Measurements from ENCODE around the gene TRIM56. TPM values are rescaled to one million over a fixed set of nuclear protein-coding genes. Genes with fewer than 3 reads are reported as not detected.
A peak's percentile ranks its signal among the peaks of the same experiment; 100 is the strongest.
"Not testable (repeated sequence)": the region's sequence is repeated elsewhere in the genome, so short reads cannot be mapped to it uniquely, and the experiment has no call there.

The TRIM56 gene
- total and polyA plus RNA-seq, 4 experiments from 2014 or later = 2.8 to 81.1 (median 47.8) TPM

- CTCF ChIA-PET (ENCODE audit: partially characterized antibody) = no interaction called here
- DNase-seq = no peak
- Histone ChIP-seq H3K4me1 (ENCODE audit: insufficient read depth, low read length) (no peaks in the 10 kb centered on the region), H3K4me3 (ENCODE audit: low read length in 2 of 2) (no peak overlapping the region), H3K27me3 (ENCODE audit: insufficient read depth, low read length) (peaks cover 4% of the 10 kb centered on the region), H3K36me3 (ENCODE audit: insufficient read depth, low read length) (no peaks in the 10 kb centered on the region), H3K27ac (ENCODE audit: low read depth, low read length) (no peak overlapping the region), H3K9me3 (ENCODE audit: control insufficient read depth in 1 of 2, low read length in 2 of 2) (no peaks in the 10 kb centered on the region)
- POLR2A ChIA-PET (ENCODE audit: partially characterized antibody) = no interaction called here
- Mint-ChIP-seq H3K9me3 (no peaks in the 10 kb centered on the region), H3K36me3 (no peaks in the 10 kb centered on the region), H3K27me3 (peaks cover 34 to 44% of the 10 kb centered on the region in 2 donors), H3K4me3 (no peak overlapping the region), H3K4me1 (peaks cover 2 to 14% (median 6%) of the 10 kb centered on the region in 4 donors), H3K27ac (no peak overlapping the region)
- intact Hi-C loops (cut with micrococcal nuclease) = no loop called here
Observed at GRCh38 chr7:101118856-101119255, 33.6 kb downstream of the TRIM56 start.

DNA sequence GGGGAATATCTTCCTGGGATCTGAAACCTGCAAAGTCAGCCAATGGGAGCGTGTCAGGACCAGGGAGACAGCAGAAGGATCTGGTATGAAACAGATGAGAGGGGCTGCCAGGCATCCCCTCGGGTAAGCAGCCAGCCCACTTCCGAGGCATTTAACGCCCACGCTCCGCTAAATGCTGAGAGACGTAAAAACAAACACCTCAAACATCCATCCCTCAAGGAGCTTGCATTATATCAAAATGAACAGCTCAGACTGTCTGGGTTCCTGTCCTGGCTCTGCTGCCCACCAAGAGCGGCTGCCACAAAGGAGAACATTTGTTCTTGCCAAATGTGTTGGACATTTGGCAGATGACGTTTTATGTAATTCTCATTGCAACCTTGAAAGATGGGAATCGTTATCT is 34.6 kb downstream of the TRIM56 start:
- no peak overlapping the region for H3K27ac ChIP-seq (ENCODE audit: low read depth, low read length)
- no peak overlapping the region for H3K4me3 ChIP-seq (ENCODE audit: low read length in 2 of 2)
- no peak for DNase-seq
- CTCF ChIA-PET (ENCODE audit: partially characterized antibody) = no interaction called here
- Mint-ChIP-seq H3K4me1 (peaks cover 4 to 20% (median 10%) of the 10 kb centered on the region in 4 donors), H3K36me3 (no peaks in the 10 kb centered on the region), H3K27ac (no peak overlapping the region), H3K27me3 (peaks cover 39 to 49% of the 10 kb centered on the region in 2 donors), H3K4me3 (no peak overlapping the region), H3K9me3 (no peaks in the 10 kb centered on the region)
- no peaks in the 10 kb centered on the region for H3K36me3 ChIP-seq (ENCODE audit: insufficient read depth, low read length)
- intact Hi-C loops (cut with micrococcal nuclease) = no loop called here
- no peaks in the 10 kb centered on the region for H3K9me3 ChIP-seq (ENCODE audit: control insufficient read depth in 1 of 2, low read length in 2 of 2)
- peaks cover 4% of the 10 kb centered on the region for H3K27me3 ChIP-seq (ENCODE audit: insufficient read depth, low read length)
- H3K4me1 ChIP-seq (ENCODE audit: insufficient read depth, low read length) = peaks cover 5% of the 10 kb centered on the region
- POLR2A ChIA-PET (ENCODE audit: partially characterized antibody) = no interaction called here

GRCh38 chr7:101120315-101120714 is 35.0 kb downstream of the TRIM56 start:
- intact Hi-C loops (cut with micrococcal nuclease) = no loop called here
- H3K4me1 Mint-ChIP-seq = peaks cover 4 to 24% (median 12%) of the 10 kb centered on the region in 4 donors
- ChIA-PET CTCF (ENCODE audit: partially characterized antibody) (no interaction called here), POLR2A (ENCODE audit: partially characterized antibody) (no interaction called here)
- Histone ChIP-seq H3K36me3 (ENCODE audit: insufficient read depth, low read length) (no peaks in the 10 kb centered on the region), H3K27me3 (ENCODE audit: insufficient read depth, low read length) (peaks cover 4% of the 10 kb centered on the region), H3K9me3 (ENCODE audit: control insufficient read depth in 1 of 2, low read length in 2 of 2) (no peaks in the 10 kb centered on the region), H3K27ac (ENCODE audit: low read depth, low read length) (no peak overlapping the region), H3K4me1 (ENCODE audit: insufficient read depth, low read length) (peaks cover 6% of the 10 kb centered on the region), H3K4me3 (ENCODE audit: low read length in 2 of 2) (no peak overlapping the region)
- peaks cover 40 to 52% of the 10 kb centered on the region in 2 donors for H3K27me3 Mint-ChIP-seq
- no peak overlapping the region for H3K4me3 Mint-ChIP-seq
- H3K36me3 Mint-ChIP-seq = no peaks in the 10 kb centered on the region
- no peak overlapping the region for H3K27ac Mint-ChIP-seq
- DNase-seq = no peak
- no peaks in the 10 kb centered on the region for H3K9me3 Mint-ChIP-seq

GRCh38 chr7:101121631-101121990 is 36.3 kb downstream of the TRIM56 start:
- H3K9me3 Mint-ChIP-seq; H3K27ac Mint-ChIP-seq; CTCF ChIA-PET (ENCODE audit: partially characterized antibody); intact Hi-C loops (cut with micrococcal nuclease); H3K36me3 ChIP-seq (ENCODE audit: insufficient read depth, low read length); H3K4me3 ChIP-seq (ENCODE audit: low read length in 2 of 2); H3K27ac ChIP-seq (ENCODE audit: low read depth, low read length); H3K27me3 ChIP-seq (ENCODE audit: insufficient read depth, low read length); POLR2A ChIA-PET (ENCODE audit: partially characterized antibody); H3K9me3 ChIP-seq (ENCODE audit: control insufficient read depth in 1 of 2, low read length in 2 of 2); DNase-seq; H3K36me3 Mint-ChIP-seq: not testable (repeated sequence)
- Mint-ChIP-seq H3K4me1 (peaks cover 9 to 37% (median 21%) of the 10 kb centered on the region in 4 donors), H3K27me3 (peaks cover 45 to 59% of the 10 kb centered on the region in 2 donors), H3K4me3 (peak overlapping the region in 2 of 8 donors; percentile 32 to 49)
- peaks cover 14% of the 10 kb centered on the region for H3K4me1 ChIP-seq (ENCODE audit: insufficient read depth, low read length)

- DNase-seq = no peak
- H3K4me3 Mint-ChIP-seq = peak overlapping the region in 5 of 8 donors; percentile 15 to 49 (median 31)
- Histone ChIP-seq H3K4me1 (ENCODE audit: insufficient read depth, low read length) (peaks cover 21% of the 10 kb centered on the region), H3K9me3 (ENCODE audit: control insufficient read depth in 1 of 2, low read length in 2 of 2) (no peaks in the 10 kb centered on the region), H3K4me3 (ENCODE audit: low read length in 2 of 2) (no peak overlapping the region), H3K27ac (ENCODE audit: low read depth, low read length) (no peak overlapping the region), H3K27me3 (ENCODE audit: insufficient read depth, low read length) (peaks cover 4% of the 10 kb centered on the region), H3K36me3 (ENCODE audit: insufficient read depth, low read length) (no peaks in the 10 kb centered on the region)
- H3K9me3 Mint-ChIP-seq = no peaks in the 10 kb centered on the region
- peaks cover 16 to 44% (median 27%) of the 10 kb centered on the region in 4 donors for H3K4me1 Mint-ChIP-seq
- intact Hi-C loops (cut with micrococcal nuclease) = no loop called here
- H3K27me3 Mint-ChIP-seq = peaks cover 47 to 64% of the 10 kb centered on the region in 2 donors
- ChIA-PET CTCF (ENCODE audit: partially characterized antibody) (interaction anchor here (9.1 kb wide), 1 partner anchor 21 kb away, joined by 69 read pairs; no protein-coding TSS in a partner anchor), POLR2A (ENCODE audit: partially characterized antibody) (no interaction called here)
- H3K36me3 Mint-ChIP-seq = no peaks in the 10 kb centered on the region
- no peak overlapping the region for H3K27ac Mint-ChIP-seq
Observed at GRCh38 chr7:101121991-101122932, 37.0 kb downstream of the TRIM56 start.

- peaks cover 0 to 2% (median 0%) of the 10 kb centered on the region in 8 donors for H3K9me3 Mint-ChIP-seq
- Histone ChIP-seq H3K4me1 (ENCODE audit: insufficient read depth, low read length) (peaks cover 22% of the 10 kb centered on the region), H3K27ac (ENCODE audit: low read depth, low read length) (no peak overlapping the region), H3K27me3 (ENCODE audit: insufficient read depth, low read length) (peaks cover 4% of the 10 kb centered on the region), H3K36me3 (ENCODE audit: insufficient read depth, low read length) (no peaks in the 10 kb centered on the region), H3K4me3 (ENCODE audit: low read length in 2 of 2) (no peak overlapping the region), H3K9me3 (ENCODE audit: control insufficient read depth in 1 of 2, low read length in 2 of 2) (no peaks in the 10 kb centered on the region)
- peaks cover 17 to 48% (median 29%) of the 10 kb centered on the region in 4 donors for H3K4me1 Mint-ChIP-seq
- POLR2A ChIA-PET (ENCODE audit: partially characterized antibody) = no interaction called here
- H3K27ac Mint-ChIP-seq = peak overlapping the region in 1 of 7 donors; percentile 34
- H3K4me3 Mint-ChIP-seq = no peak overlapping the region
- intact Hi-C loops (cut with micrococcal nuclease) = no loop called here
- DNase-seq = no peak
- no peaks in the 10 kb centered on the region for H3K36me3 Mint-ChIP-seq
- H3K27me3 Mint-ChIP-seq = peaks cover 51 to 61% of the 10 kb centered on the region in 2 donors
- CTCF ChIA-PET (ENCODE audit: partially characterized antibody) = interaction anchor here (1.3 to 9.1 kb wide), 3 partner anchors 20 to 159 kb away, joined by 3 to 69 read pairs (median 4); no protein-coding TSS in a partner anchor
Observed at GRCh38 chr7:101122933-101123702, 37.8 kb downstream of the TRIM56 start.

DNA sequence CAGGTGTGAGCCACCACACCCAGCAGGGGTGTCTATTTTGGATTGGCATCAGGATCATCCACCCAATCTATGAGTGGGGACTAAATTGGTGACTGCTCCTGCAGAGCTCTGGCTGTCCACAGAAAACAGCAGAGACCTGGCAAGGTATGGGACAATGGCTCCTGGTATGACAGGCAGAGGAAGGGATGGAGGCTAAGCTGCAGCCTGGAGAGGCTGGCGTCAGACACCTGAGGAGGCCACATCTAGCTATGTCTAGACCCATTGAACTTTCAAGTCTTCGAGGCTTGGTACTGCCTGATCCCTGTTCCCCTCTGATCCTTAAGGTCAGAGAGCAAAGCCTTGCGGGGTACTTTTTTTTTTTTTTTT is 38.4 kb downstream of the TRIM56 start:
- Histone ChIP-seq H3K27me3 (ENCODE audit: insufficient read depth, low read length) (peaks cover 4% of the 10 kb centered on the region), H3K4me3 (ENCODE audit: low read length in 2 of 2) (no peak overlapping the region), H3K36me3 (ENCODE audit: insufficient read depth, low read length) (no peaks in the 10 kb centered on the region), H3K9me3 (ENCODE audit: control insufficient read depth in 1 of 2, low read length in 2 of 2) (no peaks in the 10 kb centered on the region), H3K4me1 (ENCODE audit: insufficient read depth, low read length) (peaks cover 22% of the 10 kb centered on the region), H3K27ac (ENCODE audit: low read depth, low read length) (no peak overlapping the region)
- peaks cover 0 to 2% (median 0%) of the 10 kb centered on the region in 8 donors for H3K9me3 Mint-ChIP-seq
- intact Hi-C loops (cut with micrococcal nuclease) = no loop called here
- DNase-seq = no peak
- CTCF ChIA-PET (ENCODE audit: partially characterized antibody) = interaction anchor here (1.3 to 9.1 kb wide), 3 partner anchors 19 to 159 kb away, joined by 3 to 69 read pairs (median 4); no protein-coding TSS in a partner anchor
- no peak overlapping the region for H3K27ac Mint-ChIP-seq
- H3K27me3 Mint-ChIP-seq = peaks cover 52 to 59% of the 10 kb centered on the region in 2 donors
- no peak overlapping the region for H3K4me3 Mint-ChIP-seq
- peaks cover 17 to 48% (median 29%) of the 10 kb centered on the region in 4 donors for H3K4me1 Mint-ChIP-seq
- POLR2A ChIA-PET (ENCODE audit: partially characterized antibody) = no interaction called here
- no peaks in the 10 kb centered on the region for H3K36me3 Mint-ChIP-seq

Measured in CD4-positive, alpha-beta memory T cell (primary cell).